ENCODE measurements around the gene HPX. TPM values are rescaled to one million over a fixed set of nuclear protein-coding genes. Genes with fewer than 3 reads are reported as not detected.

Gene HPX
- total and polyA plus RNA-seq, 4 donors: 0.46 to 3.5 (median 1.8) TPM

DNA sequence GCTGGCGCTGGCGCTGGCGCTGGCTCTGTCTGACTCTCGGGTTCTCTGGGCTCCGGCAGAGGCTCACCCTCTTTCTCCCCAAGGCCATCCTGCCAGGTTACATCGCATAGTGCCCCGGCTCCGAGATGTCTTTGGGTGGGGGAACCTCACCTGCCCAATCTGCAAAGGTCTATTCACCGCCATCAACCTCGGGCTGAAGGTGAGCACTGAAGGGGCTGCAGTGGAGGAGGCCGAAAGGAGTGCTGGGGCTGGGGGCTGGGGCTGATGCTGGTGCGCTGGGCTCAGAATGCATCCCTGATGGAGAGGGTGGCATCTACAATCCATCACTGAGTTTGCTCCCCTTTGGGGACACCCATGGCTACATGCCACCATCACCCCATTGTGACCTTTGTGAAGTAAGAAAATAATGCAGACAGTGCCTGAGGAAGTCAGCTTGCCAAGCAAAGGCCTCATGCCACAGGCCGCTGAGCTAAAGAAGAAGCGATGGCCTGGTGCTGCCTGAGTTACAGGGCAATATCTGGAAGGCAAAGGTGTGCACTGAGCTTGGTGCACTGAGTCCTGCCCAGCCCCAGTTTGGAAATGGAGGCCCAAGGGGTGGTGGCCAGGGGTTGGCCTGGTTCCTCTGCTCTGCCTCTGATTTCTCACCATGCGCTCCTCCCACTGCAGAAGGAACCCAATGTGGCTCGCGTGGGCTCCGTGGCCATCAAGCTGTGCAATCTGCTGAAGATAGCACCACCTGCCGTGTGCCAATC, 49.9 kb downstream of the HPX start:
- TF ChIP-seq CTCF (IDR thresholded peaks at IDR 0.05; ENCODE audit: control extremely low read depth, extremely low read depth): no peak
- Histone ChIP-seq H3K4me1 (ENCODE audit: control insufficient read depth in 5 of 5, insufficient read depth in 5 of 5, low read length in 5 of 5) (peaks cover 0 to 11% (median 7%) of the 10 kb centered on the region in 5 donors), H3K36me3 (ENCODE audit: control insufficient read depth in 4 of 4, insufficient read depth in 4 of 4, low read length in 4 of 4) (peaks cover 0 to 17% (median under 1%) of the 10 kb centered on the region in 4 donors), H3K27ac (ENCODE audit: low read depth in 1 of 2, low read length in 1 of 2) (peak overlapping the region; percentile 92), H3K9ac (ENCODE audit: insufficient read depth in 1 of 2, low read length in 2 of 2) (peak overlapping the region; percentile 56 to 60), H3K27me3 (ENCODE audit: control insufficient read depth in 3 of 3, insufficient read depth in 3 of 3, low read length in 2 of 3) (no peaks in the 10 kb centered on the region), H3K9me3 (ENCODE audit: control insufficient read depth in 4 of 4, insufficient read depth in 3 of 4, low read length in 3 of 4) (no peaks in the 10 kb centered on the region), H3K4me3 (peak overlapping the region; percentile 83)
- 35 to 42% methylated on average over 19 of the region's 19 CpGs for WGBS, 2 donors
- no peak for DNase-seq
- ATAC-seq (ENCODE audit: insufficient read depth, low FRiP score): no peak

- peak within 1 kb of the TSS; percentile 83 for H3K4me3 ChIP-seq
- 1% methylated on average over 61 to 63 of the region's 63 CpGs for WGBS, 2 donors
- H3K9ac ChIP-seq (ENCODE audit: insufficient read depth in 1 of 2, low read length in 2 of 2): peak within 1 kb of the TSS; percentile 60 to 78
- TF ChIP-seq CTCF (IDR thresholded peaks at IDR 0.05; ENCODE audit: control extremely low read depth, extremely low read depth): no peak
- H3K4me1 ChIP-seq (ENCODE audit: control insufficient read depth in 5 of 5, insufficient read depth in 5 of 5, low read length in 5 of 5): peaks cover 0 to 11% (median 7%) of the 10 kb centered on the region in 5 donors
- H3K9me3 ChIP-seq (ENCODE audit: control insufficient read depth in 4 of 4, insufficient read depth in 3 of 4, low read length in 3 of 4): no peaks in the 10 kb centered on the region
- no peaks in the 10 kb centered on the region for H3K27me3 ChIP-seq (ENCODE audit: control insufficient read depth in 3 of 3, insufficient read depth in 3 of 3, low read length in 2 of 3)
- DNase-seq: peak; percentile 93 to 95 (median 94)
- peak within 1 kb of the TSS; percentile 92 for H3K27ac ChIP-seq (ENCODE audit: low read depth in 1 of 2, low read length in 1 of 2)
- H3K36me3 ChIP-seq (ENCODE audit: control insufficient read depth in 4 of 4, insufficient read depth in 4 of 4, low read length in 4 of 4): peaks cover 0 to 14% (median under 1%) of the 10 kb centered on the region in 4 donors
- peak; percentile 98 for ATAC-seq (ENCODE audit: insufficient read depth, low FRiP score)
Measured at GRCh38 chr11:6389905-6390717, 50.7 kb downstream of the HPX start, which contains the start of gene SMPD1. Gene SMPD1, plus strand, starts transcription at chr11:6390474. Its CDS starts 125 bp downstream, at chr11:6390599.

DNA sequence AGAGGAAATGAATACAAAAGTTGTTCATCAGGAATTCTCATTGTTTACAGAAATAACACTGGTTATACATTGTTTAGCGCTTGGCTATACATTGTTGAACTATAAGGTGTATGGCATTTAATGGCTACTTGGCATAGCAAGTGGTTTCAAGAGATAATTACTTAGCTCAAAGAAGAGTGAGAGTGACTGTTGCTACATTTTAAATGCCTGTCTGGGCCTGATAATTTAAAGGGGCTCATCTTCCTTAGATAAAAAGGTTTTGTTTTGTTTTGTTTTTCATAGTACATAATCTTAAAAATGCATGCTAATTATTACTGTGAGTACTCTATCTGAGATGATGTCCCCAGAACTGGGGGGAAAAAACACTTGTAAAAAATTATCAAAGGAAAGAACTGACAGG, 52.0 kb downstream of the HPX start:
- peak overlapping the region in 1 of 2 donors; percentile 59 for H3K27ac ChIP-seq (ENCODE audit: low read depth in 1 of 2, low read length in 1 of 2)
- ATAC-seq (ENCODE audit: insufficient read depth, low FRiP score) (no peak), DNase-seq (no peak)
- H3K9ac ChIP-seq (ENCODE audit: insufficient read depth in 1 of 2, low read length in 2 of 2): no peak overlapping the region
- 83 to 90% methylated on average over 1 of the region's 1 CpG for WGBS, 2 donors
- H3K27me3 ChIP-seq (ENCODE audit: control insufficient read depth in 3 of 3, insufficient read depth in 3 of 3, low read length in 2 of 3): no peaks in the 10 kb centered on the region
- TF ChIP-seq CTCF (IDR thresholded peaks at IDR 0.05; ENCODE audit: control extremely low read depth, extremely low read depth): no peak
- no peaks in the 10 kb centered on the region for H3K9me3 ChIP-seq (ENCODE audit: control insufficient read depth in 4 of 4, insufficient read depth in 3 of 4, low read length in 3 of 4)
- peaks cover 0 to 11% (median 7%) of the 10 kb centered on the region in 5 donors for H3K4me1 ChIP-seq (ENCODE audit: control insufficient read depth in 5 of 5, insufficient read depth in 5 of 5, low read length in 5 of 5)
- peaks cover 0 to 6% (median 0%) of the 10 kb centered on the region in 4 donors for H3K36me3 ChIP-seq (ENCODE audit: control insufficient read depth in 4 of 4, insufficient read depth in 4 of 4, low read length in 4 of 4)
- no peak overlapping the region for H3K4me3 ChIP-seq
